Left lung (tissue), 10 donors: ENCODE measurements around the gene LENEP. TPM values are rescaled to one million over a fixed set of nuclear protein-coding genes. Genes with fewer than 3 reads are reported as not detected.
A peak's percentile ranks its signal among the peaks of the same experiment; 100 is the strongest.

ENCODE experiments used
- ATAC-seq: fragments of 200-7000 bp; cut with Tn5 transposase; one replicate; pipeline ENCODE4 v1.9.1; 2020; ENCODE audit warnings: moderate library complexity
- DNase-seq, 4 donors: peaks; one replicate each; pipeline ENCODE4 v3.0.0-alpha.2; 2013 to 2020
- H3K27ac ChIP-seq, 2 donors: fragments of 200-600 bp; sonication (generic) in 1 of 2; one replicate each; pipeline versions ENCODE4 v1.5.0 to v1.8.0; 2020 to 2021
- H3K27me3 ChIP-seq, 2 donors: fragments of 200-600 bp; sonication (generic) in 1 of 2; one replicate each; pipeline versions ENCODE4 v1.5.0 to v1.8.0; 2020 to 2021
- H3K36me3 ChIP-seq, 2 donors: fragments of 200-600 bp; sonication (generic) in 1 of 2; one replicate each; pipeline versions ENCODE4 v1.5.0 to v1.8.0; 2020 to 2021
- H3K4me1 ChIP-seq, 2 donors: fragments of 200-600 bp; one replicate each; pipeline ENCODE4 v1.8.0; 2021
- H3K4me3 ChIP-seq, 2 donors: fragments of 200-600 bp; sonication (generic) in 1 of 2; one replicate each; pipeline versions ENCODE4 v1.5.0 to v1.8.0; 2020 to 2021; ENCODE audit warnings: mild to moderate bottlenecking in 1 of 2
- H3K9me3 ChIP-seq, 2 donors: fragments of 200-600 bp; sonication (generic) in 1 of 2; one replicate each; pipeline versions ENCODE4 v1.5.0 to v1.8.0; 2020 to 2021
- CTCF ChIP-seq, 2 donors: fragments of 200-600 bp; sonication (generic) in 1 of 2; IDR thresholded peaks; one replicate each; pipeline versions ENCODE4 v1.5.0 to v1.8.0; 2021; ENCODE audit warnings: antibody characterized with exemption in 2 of 2
- intact Hi-C, 2 donors: fragments of 100-400 bp; cut with DNase I; formaldehyde crosslinking; loops; one replicate each; pipeline versions ENCODE4 v1.11.2 to v1.14.2; 2022
- polyA plus RNA-seq, 6 donors: library from polyadenylated mRNA; unstranded; fragments of 120-200 nt; gene quantifications; one replicate each; pipeline ENCODE4 v1.2.1, GENCODE V29; 2013; ENCODE audit not compliant: insufficient read length in 6 of 6
- total RNA-seq, 2 donors: library from RNA; stranded (reverse); fragmentation: NEBNext Ultra II Directional; extraction: Animal tissue kit (Norgen Biotek cat#: 25700); gene quantifications; one replicate each; pipeline ENCODE4 v1.2.1, GENCODE V29; 2021
- donor health status: DM: no; HTN: yes; CAD: no.
- donor health status: DM: no; HTN: no; CAD: no.

LENEP gene
- total and polyA plus RNA-seq, 8 donors = 0.52 to 1.8 (median 0.81) TPM; not detected in 1

GRCh38 chr1:154969246-154969645 is 24.1 kb upstream of the LENEP start:
- no peak for TF ChIP-seq CTCF (IDR thresholded peaks at IDR 0.05)
- intact Hi-C loops = no loop called here
- peaks cover 0 to 50% of the 10 kb centered on the region in 2 donors for H3K36me3 ChIP-seq

GRCh38 chr1:154969860-154970452 is 23.4 kb upstream of the LENEP start:
- TF ChIP-seq CTCF (IDR thresholded peaks at IDR 0.05) = no peak
- H3K27ac ChIP-seq = peak overlapping the region; percentile 98 to 99
- no peaks in the 10 kb centered on the region for H3K27me3 ChIP-seq
- peaks cover 0 to 43% of the 10 kb centered on the region in 2 donors for H3K36me3 ChIP-seq
- peak overlapping the region; percentile 43 to 68 for H3K4me3 ChIP-seq
- intact Hi-C loops = no loop called here
- H3K4me1 ChIP-seq = peaks cover 41 to 72% of the 10 kb centered on the region in 2 donors
- DNase-seq (peak in 1 of 4 donors; percentile 80), ATAC-seq (no peak)
- H3K9me3 ChIP-seq = no peaks in the 10 kb centered on the region

More at GRCh38 chr1:154969246-154969645, 24.1 kb upstream of the LENEP start:
- peak overlapping the region in 1 of 2 donors; percentile 55 for H3K27ac ChIP-seq
- H3K27me3 ChIP-seq = no peaks in the 10 kb centered on the region
- ATAC-seq (no peak), DNase-seq (no peak)
- no peaks in the 10 kb centered on the region for H3K9me3 ChIP-seq
- H3K4me3 ChIP-seq = peak overlapping the region; percentile 13 to 68
- peaks cover 41 to 72% of the 10 kb centered on the region in 2 donors for H3K4me1 ChIP-seq

DNA sequence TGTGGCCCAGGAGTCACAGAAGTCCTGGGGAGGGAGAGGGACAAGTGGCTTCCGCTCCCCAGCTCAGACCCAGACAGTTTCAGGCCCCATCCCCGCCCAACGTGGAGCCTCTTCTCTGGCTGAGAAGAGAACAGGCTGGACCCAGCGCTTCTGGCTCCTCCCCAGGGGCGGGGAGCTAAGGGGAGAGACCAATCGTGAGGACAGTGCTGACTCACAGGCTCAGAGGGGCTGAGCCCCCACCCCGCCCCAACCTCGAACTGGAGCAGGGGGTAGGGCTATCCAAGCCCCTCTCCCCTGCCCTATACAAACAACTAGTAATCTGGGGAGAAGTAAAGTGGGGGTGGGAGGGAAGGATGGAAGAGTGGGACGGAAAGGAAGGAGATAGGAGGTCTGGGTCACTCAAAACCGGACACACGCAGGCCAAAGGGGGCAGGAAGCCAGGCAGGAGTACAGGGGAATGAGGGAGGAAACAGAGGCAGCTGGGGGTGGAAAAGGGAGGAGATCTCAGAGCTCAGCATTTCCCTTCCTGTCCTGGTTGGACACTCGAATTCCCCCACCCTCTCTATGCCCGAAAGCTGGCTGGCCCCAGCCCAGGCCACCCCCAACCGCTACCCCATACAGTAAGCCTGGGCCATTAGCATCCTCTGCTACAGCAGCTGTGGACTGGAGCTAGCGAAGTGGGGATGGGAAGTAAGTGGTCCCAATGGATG is 22.6 kb upstream of the LENEP start, which contains the start of gene SHC1:
Gene SHC1, minus strand, starts transcription at position 117 of the 710 bp plus-strand sequence. CDS start 221 bp downstream, outside the sequence.
- peaks cover 0 to 35% of the 10 kb centered on the region in 2 donors for H3K36me3 ChIP-seq
- DNase-seq (peak; percentile 89 to 95 (median 94)), ATAC-seq (peak; percentile 44)
- peak within 1 kb of the TSS; percentile 43 to 68 for H3K4me3 ChIP-seq
- intact Hi-C loops = no loop called here
- no peak for TF ChIP-seq CTCF (IDR thresholded peaks at IDR 0.05)
- H3K4me1 ChIP-seq = peaks cover 41 to 73% of the 10 kb centered on the region in 2 donors
- H3K9me3 ChIP-seq = no peaks in the 10 kb centered on the region
- peak within 1 kb of the TSS; percentile 98 to 99 for H3K27ac ChIP-seq
- H3K27me3 ChIP-seq = no peaks in the 10 kb centered on the region

- H3K9me3 ChIP-seq = no peaks in the 10 kb centered on the region
- no peaks in the 10 kb centered on the region for H3K27me3 ChIP-seq
- ATAC-seq (no peak), DNase-seq (no peak)
- H3K36me3 ChIP-seq = peaks cover 0 to 28% of the 10 kb centered on the region in 2 donors
- peak overlapping the region in 1 of 2 donors; percentile 68 for H3K4me3 ChIP-seq
- intact Hi-C loops = no loop called here
- TF ChIP-seq CTCF (IDR thresholded peaks at IDR 0.05) = no peak
- peak overlapping the region; percentile 98 to 99 for H3K27ac ChIP-seq
- peaks cover 48 to 76% of the 10 kb centered on the region in 2 donors for H3K4me1 ChIP-seq
Measured at GRCh38 chr1:154971341-154971998, 21.9 kb upstream of the LENEP start.

- intact Hi-C loops = no loop called here
- Histone ChIP-seq H3K4me1 (peaks cover 49 to 69% of the 10 kb centered on the region in 2 donors), H3K36me3 (peaks cover 0 to 21% of the 10 kb centered on the region in 2 donors), H3K27ac (peak overlapping the region; percentile 98 to 99), H3K9me3 (no peaks in the 10 kb centered on the region), H3K4me3 (peak overlapping the region in 1 of 2 donors; percentile 68), H3K27me3 (no peaks in the 10 kb centered on the region)
- ATAC-seq = no peak
- DNase-seq = no peak
- no peak for TF ChIP-seq CTCF (IDR thresholded peaks at IDR 0.05)
Measured at GRCh38 chr1:154972213-154972516, 21.2 kb upstream of the LENEP start.
